ENCODE data around the gene ZMYND8.
"Not testable (repeated sequence)": the region's sequence is repeated elsewhere in the genome, so short reads cannot be mapped to it uniquely, and the experiment has no call there.

Gene ZMYND8

DNA sequence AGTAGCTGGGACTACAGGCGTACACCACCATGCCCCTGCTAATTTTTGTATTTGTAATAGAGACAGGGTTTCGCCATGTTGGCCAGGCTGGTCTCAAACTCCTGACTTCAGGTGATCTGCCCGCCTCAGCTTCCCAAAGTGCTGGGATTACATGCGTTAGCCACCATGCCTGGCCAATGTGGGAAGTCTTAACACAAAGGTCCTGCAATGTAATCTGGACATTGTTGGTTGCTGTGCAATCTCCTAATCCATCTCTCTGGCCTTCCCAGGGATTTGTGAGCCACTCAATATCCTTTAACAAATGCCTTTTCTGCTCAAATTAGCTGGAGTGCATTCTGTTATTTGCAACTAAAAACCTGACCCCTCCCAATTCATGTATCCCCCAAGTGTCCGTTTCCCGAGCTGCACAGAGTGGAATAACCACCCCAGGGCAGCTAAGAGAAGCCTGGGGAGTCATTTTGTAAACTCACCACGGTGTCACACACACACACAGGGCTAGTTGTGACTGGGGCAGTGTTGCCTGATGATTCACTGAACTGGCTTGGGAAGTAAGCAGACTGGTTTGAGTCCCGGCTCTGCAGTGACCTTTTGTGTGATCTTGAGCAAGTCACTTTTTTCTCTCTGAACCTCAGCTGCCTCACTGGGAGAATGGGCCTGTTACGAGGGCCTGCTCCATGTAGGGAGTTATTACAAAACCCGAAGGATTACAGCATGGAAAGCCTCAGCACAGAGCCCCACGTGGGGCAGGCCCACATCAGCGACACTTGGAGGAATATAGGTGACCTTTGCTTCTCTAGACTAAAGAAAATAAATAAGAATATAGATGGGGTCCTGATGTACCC, 152.3 kb downstream of the ZMYND8 start:
- no peak for DNase-seq (ENCODE audit: low read depth)

DNA sequence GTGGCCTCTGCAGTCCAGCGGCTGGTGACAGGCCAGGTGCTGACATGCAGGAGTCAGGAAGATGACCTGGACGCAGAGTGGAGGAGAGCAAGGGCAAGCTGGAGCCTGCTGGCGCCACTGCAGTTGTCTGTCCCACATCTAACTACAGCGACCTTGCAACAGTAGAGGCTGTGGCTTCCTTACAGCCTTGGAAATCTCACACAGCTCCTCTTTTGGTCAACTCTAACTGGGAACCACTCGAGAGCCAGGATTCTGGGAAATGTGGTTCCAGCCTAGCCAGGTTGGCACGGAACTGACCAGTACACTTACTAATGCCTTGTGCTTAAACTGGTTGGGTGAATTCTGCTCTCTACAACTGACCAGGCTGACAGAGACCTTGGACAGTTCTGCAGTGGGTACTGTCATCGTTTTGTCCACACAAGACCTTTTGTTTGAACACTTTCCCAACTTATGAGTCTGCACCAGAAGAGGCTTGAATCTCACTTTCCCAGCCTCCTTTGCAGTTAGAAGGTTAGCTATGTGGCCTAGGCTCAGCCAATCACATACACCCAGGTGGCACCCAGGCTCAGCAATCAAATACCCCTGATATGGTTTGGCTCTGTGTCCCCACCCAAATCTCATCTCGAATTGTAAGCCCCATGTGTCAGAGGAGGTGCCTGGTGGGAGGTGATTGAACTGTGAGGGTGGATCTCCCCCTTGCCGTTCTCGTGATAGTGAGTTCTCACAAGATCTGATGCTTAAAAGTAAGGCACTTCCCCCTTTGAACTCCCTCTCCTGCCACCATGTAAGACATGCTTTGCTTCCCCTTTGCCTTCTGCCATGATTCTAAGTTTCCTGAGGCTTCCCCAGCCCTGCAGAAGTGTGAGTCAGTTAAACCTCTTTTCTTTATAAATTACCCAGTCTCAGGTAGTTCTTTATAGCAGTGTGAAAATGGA, 153.5 kb downstream of the ZMYND8 start:
- no peak for DNase-seq (ENCODE audit: low read depth)

DNA sequence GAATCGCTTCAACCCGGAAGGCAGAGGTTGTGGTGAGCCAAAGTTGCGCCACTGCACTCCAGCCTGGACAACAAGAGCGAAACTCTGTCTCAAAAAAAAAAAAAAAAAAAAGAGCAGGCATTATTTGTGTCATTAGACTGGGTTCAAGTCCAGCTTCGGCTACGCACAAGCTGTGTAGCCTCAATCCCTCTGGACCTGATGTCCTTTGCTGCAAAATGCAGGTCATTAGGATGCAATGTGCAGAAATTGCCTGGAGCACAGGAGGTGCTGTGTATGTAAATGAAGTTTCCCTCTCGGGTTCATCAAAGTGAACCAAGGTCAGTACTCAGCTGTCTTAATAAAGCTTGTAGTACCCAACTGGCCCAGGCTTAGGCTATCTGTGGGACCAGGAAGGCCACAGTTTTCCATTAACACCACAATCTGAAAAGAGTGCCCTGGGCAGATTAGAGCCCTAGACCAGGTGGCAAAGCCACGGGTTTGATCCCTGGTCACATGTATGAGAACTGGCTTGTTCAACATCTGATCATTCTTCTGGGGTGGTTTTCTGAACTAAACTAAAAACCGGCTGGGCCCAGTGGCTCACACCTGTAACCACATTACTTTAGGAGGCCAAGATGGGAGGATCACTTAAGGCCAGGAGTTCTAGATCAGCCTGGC, 155.3 kb downstream of the ZMYND8 start:
- DNase-seq (ENCODE audit: low read depth) = no peak

DNA sequence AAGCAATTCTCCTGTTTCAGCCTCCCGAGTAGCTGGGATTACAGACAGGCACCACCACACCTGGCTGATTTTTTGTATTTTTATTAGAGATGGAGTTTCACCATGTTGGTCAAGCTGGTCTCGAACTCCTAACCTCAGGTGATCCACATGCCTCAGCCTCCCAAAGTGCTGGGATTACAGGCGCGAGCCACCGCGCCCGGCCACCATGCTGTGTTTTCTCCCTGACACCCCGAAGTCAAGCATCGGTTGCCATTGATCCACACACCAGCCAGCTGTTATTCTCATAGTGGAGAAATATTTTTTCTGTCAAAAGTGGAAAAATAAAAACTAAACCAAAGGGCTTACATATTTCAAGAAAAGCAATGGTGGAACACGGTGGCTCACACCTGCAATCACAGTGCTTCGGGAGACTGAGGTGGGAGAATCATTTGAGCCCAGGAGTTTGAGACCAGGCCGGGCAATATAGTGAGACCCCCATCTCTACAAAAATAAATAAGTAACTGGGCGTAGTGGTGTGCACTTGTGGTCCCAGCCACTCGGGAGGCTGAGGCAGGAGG, 157.4 kb downstream of the ZMYND8 start:
- DNase-seq (ENCODE audit: low read depth) = no peak

DNA sequence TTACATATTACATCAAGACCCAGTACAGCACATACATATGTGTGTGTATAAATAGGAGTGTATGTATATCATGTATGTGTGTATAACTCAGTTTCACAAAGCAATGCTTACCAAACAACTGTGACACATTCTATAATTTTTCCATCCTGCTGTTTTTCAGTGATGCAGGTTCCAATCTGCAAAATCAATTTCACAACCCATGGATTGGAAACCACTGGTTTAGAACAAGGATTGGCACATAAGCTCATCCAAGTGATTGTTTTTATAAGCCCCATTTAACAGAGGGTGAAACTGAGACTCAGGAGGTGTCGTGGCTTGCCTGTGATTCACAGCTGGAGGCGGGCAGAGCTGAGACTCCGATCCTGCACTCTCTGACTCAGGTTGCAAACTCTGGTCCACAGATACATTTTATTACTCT, 158.2 kb downstream of the ZMYND8 start:
- DNase-seq (ENCODE audit: low read depth) = no peak

DNA sequence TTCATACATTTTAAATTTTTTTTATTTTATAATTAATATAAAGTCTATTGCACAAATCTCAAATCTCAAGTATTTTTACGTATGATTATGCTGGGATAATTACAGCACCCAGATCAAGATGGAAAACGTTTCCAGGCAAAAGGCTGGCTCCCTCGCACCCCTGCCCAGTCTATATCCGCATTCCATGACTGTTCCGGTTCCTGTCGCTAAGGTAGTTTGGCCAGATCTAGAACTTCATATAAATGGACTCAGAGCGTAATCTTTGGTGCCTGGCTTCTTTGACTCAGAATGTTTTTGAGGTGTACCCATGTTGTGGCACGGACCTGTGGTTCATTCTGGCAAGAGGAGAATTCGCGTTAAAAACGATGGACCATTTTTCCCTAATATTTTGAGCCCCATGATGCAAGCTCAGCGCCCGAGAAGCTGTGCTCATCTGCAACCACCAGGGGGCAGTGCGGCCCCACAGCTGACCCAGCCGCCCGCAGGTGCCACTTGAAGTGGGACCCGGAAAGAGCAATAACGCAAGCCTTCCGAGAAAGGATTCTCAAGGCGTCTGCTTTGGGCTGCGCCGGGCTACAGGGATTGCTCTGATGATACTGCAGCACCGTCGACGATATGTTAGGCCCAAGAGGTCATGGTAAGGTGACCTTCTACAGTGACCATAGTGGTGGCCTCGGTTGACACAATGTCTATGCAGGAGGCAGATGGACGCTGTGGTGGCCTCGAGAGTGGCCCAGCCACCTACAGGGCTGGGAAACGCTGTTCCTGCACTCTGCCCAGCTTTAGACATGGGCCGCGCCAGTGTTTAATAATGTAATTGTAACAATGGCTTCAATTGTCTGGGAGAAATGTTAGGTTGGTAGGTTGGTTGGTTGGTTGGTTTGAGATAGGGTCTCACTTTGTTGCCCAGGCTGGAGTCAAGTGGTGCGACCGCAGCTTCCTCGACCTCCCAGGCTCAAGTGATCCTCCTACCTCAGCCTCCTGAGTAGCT, 160.1 kb downstream of the ZMYND8 start:
- peak; percentile 31 for DNase-seq (ENCODE audit: low read depth)

DNA sequence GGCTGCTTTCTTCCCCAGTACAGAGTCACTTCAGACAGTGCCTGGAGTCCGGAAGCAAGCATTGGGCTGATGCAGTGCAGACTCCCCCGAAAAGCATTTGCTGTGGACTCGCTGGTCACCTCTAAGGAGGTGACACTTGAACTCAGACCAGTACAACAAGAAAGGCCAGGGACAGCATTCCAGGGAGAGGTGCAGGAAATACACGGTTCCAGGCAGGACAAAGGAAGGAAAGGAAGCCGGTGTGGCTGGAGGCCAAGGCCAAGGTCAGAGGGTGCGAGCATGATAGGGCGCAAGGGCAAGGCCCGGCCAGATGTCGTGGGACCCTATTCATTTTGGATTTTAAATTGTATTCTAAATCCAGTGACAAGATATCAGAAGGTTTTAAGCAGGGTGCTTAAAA, 160.9 kb downstream of the ZMYND8 start:
- DNase-seq (ENCODE audit: low read depth) = no peak

DNA sequence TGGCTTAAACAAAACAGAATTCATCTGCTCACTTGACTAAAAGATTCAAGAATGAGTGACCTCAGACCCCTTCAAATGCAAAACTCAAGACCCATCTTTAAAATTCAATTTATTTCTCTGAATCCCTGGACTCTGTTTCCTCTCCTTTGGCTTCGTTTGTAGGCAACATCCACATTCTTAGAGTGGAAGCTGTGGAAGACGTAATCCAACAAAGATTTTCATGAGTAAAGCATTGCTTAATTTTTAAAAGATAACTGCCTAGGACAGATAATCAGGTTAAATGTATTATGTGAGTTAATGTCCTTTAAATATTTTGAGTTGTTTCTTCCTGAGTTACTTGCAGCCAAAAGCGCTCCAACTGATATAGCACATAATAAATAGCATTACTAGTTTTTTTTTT, 164.5 kb downstream of the ZMYND8 start:
- no peak for DNase-seq (ENCODE audit: low read depth)

DNA sequence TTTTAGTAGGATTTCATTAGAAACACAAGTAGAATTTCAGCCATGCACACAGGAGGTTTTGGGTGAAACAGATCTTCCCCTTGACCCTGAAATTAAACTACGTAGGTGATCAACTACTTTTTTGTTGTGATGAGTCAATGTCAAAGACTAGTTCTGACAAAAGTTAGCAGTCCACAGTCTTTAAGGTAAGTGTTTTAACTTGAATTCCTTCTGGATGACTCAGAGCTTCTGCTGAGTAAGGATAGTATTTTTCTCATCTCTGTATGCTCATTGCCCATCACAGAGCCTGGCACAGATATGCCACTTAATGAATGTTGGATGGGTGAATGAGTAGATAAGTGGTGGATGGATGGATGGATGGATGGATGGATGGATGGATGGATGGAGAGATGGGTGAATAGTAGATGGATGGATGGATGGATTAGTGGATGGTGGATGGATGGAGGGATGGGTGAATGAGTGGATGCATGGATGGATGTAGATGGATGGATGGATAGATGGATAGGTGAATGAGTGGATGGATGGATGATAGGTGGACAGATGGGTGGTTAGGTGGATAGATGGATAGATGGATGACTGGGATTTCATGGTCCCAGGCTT, 165.3 kb downstream of the ZMYND8 start:
- DNase-seq (ENCODE audit: low read depth) = no peak

DNA sequence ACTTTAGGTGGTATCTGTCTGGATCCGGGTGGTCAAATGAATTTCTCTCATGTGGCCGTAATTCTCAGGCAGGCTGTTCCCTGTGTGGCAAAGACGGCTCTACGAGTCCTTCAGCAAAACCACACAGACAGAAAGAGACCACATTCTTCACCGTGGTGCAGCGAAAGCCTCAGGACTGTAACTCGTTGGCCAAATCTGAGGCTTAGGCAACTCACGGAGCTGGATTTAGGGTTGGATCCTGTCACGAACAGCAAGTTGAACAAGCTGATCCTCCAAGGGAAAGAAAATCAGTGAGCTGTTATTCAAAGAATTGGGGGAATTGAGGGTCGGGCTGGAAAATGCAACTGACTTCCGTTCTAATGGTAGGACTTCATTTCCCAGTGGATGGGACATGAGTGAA, 167.4 kb downstream of the ZMYND8 start:
- DNase-seq (ENCODE audit: low read depth) = no peak

DNA sequence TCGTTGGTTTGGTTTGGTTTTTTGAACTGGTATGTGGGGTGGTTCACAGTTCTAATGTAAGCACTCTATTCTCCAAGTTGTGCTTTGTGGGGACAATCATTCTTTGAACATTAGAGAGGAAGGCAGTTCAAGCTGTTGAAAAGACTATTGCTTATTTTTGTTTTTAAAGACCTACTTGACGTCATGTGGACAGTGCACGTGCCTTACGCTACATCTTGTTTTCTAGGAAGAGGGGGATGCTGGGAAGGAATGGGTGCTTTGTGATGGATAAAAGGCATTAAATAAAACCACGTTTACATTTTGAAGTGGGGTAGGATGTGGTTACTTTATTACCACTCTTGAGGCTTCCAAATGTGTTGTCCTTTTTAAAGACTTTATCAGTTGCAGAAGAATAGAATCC, 168.0 kb downstream of the ZMYND8 start:
- no peak for DNase-seq (ENCODE audit: low read depth)

DNA sequence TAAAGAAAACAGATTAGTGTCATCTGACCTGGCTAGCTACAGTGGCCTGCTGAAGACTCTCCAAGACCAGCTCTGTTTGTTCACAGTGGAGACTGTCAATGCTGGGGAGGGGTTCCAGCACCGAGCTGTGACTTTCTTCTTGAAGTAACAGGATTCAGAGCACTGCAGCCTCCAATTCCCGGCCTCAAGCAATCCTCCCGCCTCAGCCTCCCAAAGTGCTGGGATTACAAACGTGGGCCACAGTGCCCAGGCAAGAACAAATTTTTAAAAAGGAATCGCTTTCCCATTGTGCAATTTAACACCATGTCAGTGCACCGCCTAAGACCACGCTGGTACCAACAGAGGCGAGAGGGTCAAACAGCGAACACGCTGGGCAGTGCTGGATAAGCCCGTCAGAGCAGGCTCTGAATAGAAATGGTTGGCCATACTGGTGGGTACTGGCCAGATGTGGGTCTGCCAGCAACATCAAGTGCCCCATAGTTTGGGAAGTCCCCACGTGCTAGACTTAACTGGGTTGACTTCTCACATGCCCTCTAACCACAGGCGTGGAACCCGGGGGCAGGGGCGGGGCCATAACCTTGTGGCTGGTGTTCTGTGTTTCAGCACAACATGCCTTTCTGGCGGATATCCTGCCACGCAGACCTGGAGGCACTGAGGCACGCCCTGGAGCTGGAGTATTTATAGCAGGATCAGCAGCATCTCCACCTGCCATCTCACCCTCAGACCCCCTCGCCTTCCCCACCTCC, 168.9 kb downstream of the ZMYND8 start:
- DNase-seq (ENCODE audit: low read depth) = no peak

DNA sequence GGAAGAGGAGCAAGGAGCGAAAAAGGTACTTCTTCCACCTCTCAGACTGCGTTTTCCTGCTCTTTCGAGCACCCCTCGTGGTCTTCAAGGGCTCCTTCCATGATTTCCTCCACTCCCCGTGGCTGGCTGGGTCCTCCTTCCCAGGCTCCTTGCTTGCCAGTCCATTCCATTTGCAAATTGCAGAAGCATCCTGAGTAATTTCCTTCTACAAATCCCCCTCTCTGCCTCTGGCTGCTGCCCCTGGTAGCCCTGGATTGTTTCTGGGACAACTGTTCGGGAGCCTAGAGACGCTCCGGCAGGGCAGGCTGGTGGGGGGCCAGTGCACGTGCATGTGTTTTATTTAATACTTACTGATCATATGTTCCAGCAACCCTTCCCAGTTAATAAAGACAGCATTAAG, 173.1 kb downstream of the ZMYND8 start:
- no peak for DNase-seq (ENCODE audit: low read depth)

DNA sequence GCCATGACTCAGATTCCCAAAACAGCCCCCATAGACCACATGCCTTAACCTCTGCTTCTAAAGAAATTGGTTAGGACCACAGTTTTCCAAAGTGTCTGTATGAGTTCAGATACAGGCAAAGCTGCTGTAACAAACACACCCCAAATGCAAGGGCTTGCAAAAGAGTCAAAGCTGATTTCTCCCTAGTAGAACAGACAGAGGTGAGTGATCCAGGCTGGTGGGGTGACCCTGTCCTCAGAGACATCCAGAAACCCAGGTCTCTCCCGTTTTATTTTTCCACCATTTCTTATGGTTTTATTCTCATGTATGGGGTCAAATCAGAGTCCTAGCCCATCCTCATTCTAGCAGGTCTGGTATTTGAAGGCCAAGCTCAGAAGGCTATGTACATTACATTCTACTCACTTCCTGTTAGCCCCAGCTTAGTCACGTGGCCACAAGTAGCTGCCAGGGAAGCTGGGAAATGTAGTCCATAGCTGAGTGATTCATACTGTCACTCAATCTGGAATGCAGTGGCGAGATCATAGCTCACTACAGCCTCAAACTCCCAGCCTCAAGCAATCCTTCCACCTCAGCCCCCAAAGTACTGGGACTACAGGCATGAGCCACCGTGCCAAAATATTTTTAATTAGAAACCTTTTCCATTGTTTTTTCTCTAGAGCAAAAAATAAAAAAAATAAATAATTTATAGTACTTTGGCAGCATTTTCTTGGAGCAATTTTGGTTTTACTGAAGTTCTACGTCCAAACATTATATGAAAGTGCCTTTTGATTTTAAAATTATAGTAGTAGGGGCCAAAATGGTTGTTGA, 175.2 kb downstream of the ZMYND8 start:
- DNase-seq (ENCODE audit: low read depth) = no peak

DNA sequence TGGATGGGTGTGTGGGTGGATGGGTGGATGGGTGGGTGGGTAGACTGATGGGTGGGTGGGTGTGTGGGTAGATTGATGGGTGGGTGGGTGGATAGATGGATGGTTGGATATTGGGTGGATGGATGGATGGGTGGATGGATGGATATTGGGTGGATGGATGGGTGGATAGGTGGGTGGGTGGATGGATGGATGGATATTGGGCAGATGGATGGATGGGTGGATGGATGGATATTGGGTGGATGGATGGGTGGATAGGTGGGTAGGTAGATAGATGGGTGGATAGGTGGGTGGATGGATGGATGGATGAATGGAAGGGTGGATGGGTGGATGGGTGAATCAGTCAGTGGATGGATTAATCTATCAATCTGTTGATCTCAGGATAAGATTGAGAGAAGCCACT, 177.2 kb downstream of the ZMYND8 start:
- DNase-seq (ENCODE audit: low read depth) = no peak

DNA sequence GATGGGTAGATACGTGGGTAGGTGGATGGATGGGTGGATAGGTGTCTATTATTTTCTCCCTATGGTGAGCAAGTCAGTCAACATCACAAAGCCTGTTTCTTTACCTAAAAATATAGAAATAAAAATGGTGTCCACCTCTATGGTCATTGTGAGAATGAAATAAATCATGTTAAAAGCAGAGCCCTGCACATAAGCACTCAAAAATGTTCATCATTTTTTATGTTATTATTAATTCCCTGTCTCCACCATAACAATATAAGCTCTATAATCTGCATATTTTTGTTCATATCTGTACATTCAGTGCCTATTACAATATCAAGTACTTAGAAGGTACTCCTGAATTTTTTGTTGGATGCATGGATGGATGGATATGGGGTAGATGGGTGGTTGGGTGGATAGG, 177.6 kb downstream of the ZMYND8 start:
- DNase-seq (ENCODE audit: low read depth) = no peak

DNA sequence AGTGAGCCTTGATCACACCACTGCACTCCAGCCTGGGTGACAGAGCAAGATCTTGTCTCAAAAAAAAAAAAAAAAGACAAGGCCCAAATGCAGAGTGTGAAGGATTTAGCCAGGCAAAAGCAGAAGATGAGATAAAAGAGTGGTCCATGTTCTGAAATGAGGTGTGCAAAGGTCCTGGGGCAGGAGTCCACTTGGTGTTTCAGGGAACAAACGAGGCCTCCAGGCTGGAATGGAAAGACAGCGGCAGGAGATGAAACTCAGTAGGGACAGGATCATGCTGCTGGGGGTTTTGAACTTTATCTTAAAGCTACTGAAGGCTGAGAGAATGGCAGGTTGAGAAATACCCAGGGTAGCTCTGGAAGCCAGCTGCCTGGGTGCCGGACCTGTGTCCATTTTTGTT, 178.2 kb downstream of the ZMYND8 start:
- no peak for DNase-seq (ENCODE audit: low read depth)

DNA sequence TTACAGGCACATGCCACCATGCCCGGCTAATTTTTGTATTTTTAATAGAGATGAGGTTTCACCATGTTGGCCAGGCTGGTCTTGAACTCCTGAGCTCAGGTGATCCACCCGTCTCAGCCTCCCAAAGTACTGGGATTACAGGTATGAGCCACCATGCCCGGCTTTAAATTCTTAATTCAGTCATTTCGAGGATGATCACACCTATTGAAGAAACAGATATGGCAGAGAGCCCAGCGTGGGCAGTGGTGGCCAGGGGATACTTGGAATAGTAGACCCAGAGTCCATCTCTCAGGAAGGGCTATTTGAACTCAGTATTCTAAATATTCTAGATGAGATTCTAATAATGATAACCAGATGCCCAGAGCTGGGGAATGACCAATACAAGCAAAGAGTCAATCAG, 180.3 kb downstream of the ZMYND8 start:
- not testable (repeated sequence) for DNase-seq (ENCODE audit: low read depth)

DNA sequence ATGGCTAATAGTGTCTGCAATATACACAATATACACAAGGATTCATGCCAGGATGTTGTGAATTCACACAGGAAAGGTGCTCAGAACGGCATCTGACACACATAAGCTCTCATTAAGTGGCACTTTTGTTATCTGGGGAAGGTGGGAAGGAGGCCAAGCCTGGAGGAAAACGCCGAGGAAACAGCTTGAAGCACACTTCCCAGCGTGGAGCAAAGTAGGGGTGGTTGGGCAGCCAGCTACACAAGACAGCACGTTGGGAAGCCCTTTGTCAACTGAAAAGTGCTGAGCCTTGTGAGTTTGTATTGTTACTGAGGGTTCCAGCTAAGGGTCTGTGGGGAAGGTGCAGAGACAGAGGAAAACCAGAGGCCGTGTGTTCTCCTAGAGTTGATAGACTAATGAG, 181.0 kb downstream of the ZMYND8 start:
- DNase-seq (ENCODE audit: low read depth) = no peak

All from activated T-helper 1 cell treated with Interleukin-2 at 50 U/mL for 16 hours (primary cell).